Esophagus squamous epithelium (tissue), 4 donors: Measurements from ENCODE around the gene FAM135A.

Source experiments
- POLR2A ChIP-seq, 4 donors: fragments of 450-650 bp; IDR thresholded peaks; one replicate each; pipeline ENCODE4 v1.6.1; 2017; ENCODE audit warnings: antibody characterized with exemption in 4 of 4, mild to moderate bottlenecking in 4 of 4, moderate library complexity in 3 of 4
- TF ChIP-seq, protein P1 (sequence below), 6 experiments: fragments of 450-650 bp in 4 of 6; fragments of 200-600 bp in 2 of 6; sonication (generic) in 2 of 6; IDR thresholded peaks; one replicate each; pipeline ENCODE4 v1.5.1; 2016 to 2019; ENCODE audit warnings: antibody characterized with exemption in 6 of 6, mild to moderate bottlenecking in 4 of 6, moderate library complexity in 4 of 6

DNA sequence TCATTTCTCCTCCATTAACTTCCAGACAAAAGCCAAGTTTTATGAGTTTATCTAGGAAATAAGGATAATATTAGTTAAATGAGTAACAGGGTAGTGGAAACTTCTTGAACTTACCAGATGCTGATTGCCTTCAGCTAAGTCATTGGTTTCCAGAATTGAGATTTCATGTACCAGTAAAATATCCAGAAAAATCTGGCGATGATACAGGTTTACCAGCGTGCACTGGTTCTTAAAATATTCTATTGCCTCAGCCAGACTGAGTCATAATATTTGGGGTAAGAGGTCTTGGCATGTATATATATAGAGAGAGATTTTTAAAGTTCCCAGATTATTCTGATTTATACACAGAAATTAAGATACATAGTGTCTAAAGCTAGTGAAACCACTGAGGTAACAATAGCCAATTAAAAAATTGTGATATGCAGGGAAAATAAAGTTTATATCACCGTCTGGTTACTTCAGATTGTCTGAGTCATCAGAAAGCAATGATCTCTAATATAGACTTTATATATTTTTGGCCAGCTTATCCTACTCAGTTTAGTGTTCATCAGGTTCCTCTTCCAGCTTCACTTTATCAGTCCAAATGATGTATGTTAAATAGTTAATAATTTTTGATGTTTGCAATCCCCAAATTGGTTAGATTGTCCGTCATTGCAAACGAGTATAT is 113.9 kb downstream of the FAM135A start:
- TF ChIP-seq, protein P1, sequence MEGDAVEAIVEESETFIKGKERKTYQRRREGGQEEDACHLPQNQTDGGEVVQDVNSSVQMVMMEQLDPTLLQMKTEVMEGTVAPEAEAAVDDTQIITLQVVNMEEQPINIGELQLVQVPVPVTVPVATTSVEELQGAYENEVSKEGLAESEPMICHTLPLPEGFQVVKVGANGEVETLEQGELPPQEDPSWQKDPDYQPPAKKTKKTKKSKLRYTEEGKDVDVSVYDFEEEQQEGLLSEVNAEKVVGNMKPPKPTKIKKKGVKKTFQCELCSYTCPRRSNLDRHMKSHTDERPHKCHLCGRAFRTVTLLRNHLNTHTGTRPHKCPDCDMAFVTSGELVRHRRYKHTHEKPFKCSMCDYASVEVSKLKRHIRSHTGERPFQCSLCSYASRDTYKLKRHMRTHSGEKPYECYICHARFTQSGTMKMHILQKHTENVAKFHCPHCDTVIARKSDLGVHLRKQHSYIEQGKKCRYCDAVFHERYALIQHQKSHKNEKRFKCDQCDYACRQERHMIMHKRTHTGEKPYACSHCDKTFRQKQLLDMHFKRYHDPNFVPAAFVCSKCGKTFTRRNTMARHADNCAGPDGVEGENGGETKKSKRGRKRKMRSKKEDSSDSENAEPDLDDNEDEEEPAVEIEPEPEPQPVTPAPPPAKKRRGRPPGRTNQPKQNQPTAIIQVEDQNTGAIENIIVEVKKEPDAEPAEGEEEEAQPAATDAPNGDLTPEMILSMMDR (IDR thresholded peaks at IDR 0.05): no peak
- TF ChIP-seq POLR2A (IDR thresholded peaks at IDR 0.05): no peak
